ENCODE measurements around the gene ZBTB7B.

- no peak for TF ChIP-seq GATA2 (IDR thresholded peaks at IDR 0.05; ENCODE audit: low read depth, low read length)
- no peak for TF ChIP-seq GATA3 (IDR thresholded peaks at IDR 0.05; ENCODE audit: low read depth, low read length)
Measured at GRCh38 chr1:155033524-155033923, 30.9 kb downstream of the ZBTB7B start, which contains the start of the genes DCST1 and DCST2.

Measured in SH-SY5Y (cell line).